ENCODE data around the gene RPS19BP1. TPM values are rescaled to one million over a fixed set of nuclear protein-coding genes. Genes with fewer than 3 reads are reported as not detected.

RPS19BP1 gene
- total and polyA plus RNA-seq, 3 donors from 2014 or later: 97.7 to 158 (median 156) TPM

- no peak for TF ChIP-seq CTCF (IDR thresholded peaks at IDR 0.05)
- no peak for TF ChIP-seq POLR2A (IDR thresholded peaks at IDR 0.05)
- DNase-seq: no peak
- WGBS, 2 donors: 65 to 74% methylated on average over 6 of the region's 6 CpGs
- intact Hi-C loops (cut with DNase I; ENCODE audit: low total_unique reads): no loop called here
- H3K4me1 ChIP-seq: peaks cover 3% of the 10 kb centered on the region
- H3K4me3 ChIP-seq: no peak overlapping the region
- no peak overlapping the region for H3K27ac ChIP-seq
- no peaks in the 10 kb centered on the region for H3K36me3 ChIP-seq (ENCODE audit: low read depth, missing control alignments)
- H3K9me3 ChIP-seq: no peaks in the 10 kb centered on the region
- no peaks in the 10 kb centered on the region for H3K27me3 ChIP-seq
These were observed 27.6 kb upstream of the RPS19BP1 start for GRCh38 chr22:39560127-39560526.

GRCh38 chr22:39559456-39560105, 27.0 kb upstream of the RPS19BP1 start:
- TF ChIP-seq POLR2A (IDR thresholded peaks at IDR 0.05) (no peak), CTCF (IDR thresholded peaks at IDR 0.05) (peak in 2 of 3 experiments; percentile 11 to 35)
- 73 to 84% methylated on average over 11 of the region's 11 CpGs for WGBS, 2 donors
- peaks cover 3% of the 10 kb centered on the region for H3K4me1 ChIP-seq
- no peak overlapping the region for H3K4me3 ChIP-seq
- DNase-seq: peak; percentile 24
- H3K9me3 ChIP-seq: no peaks in the 10 kb centered on the region
- H3K27me3 ChIP-seq: no peaks in the 10 kb centered on the region
- no peaks in the 10 kb centered on the region for H3K36me3 ChIP-seq (ENCODE audit: low read depth, missing control alignments)
- intact Hi-C loops (cut with DNase I; ENCODE audit: low total_unique reads): no loop called here
- no peak overlapping the region for H3K27ac ChIP-seq

DNA sequence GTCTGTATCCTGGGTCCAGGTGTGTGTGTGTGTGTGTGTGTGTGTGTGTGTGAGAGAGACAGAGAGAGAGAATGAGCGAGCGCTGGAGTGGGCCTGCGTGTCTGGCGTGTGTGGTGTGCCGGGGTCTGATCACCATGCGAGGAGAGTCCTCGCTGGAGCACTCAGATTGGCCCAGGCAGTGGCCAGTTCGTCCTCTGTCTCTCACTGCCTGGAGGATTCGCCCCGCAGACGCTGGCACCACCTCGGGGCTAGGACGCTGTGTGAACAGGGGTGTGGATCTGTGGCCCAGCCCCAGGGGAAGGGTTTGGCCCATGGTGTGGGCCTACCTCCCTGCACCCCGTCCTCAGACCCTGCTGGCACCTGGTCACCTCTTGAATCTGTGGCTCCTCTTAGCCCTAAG, 26.4 kb upstream of the RPS19BP1 start:
- peaks cover 3% of the 10 kb centered on the region for H3K4me1 ChIP-seq
- no peaks in the 10 kb centered on the region for H3K27me3 ChIP-seq
- intact Hi-C loops (cut with DNase I; ENCODE audit: low total_unique reads): no loop called here
- no peaks in the 10 kb centered on the region for H3K36me3 ChIP-seq (ENCODE audit: low read depth, missing control alignments)
- no peak overlapping the region for H3K4me3 ChIP-seq
- DNase-seq: no peak
- WGBS, 2 donors: 85% methylated on average over 12 to 14 of the region's 14 CpGs
- no peaks in the 10 kb centered on the region for H3K9me3 ChIP-seq
- H3K27ac ChIP-seq: no peak overlapping the region
- no peak for TF ChIP-seq CTCF (IDR thresholded peaks at IDR 0.05)
- TF ChIP-seq POLR2A (IDR thresholded peaks at IDR 0.05): no peak

DNA sequence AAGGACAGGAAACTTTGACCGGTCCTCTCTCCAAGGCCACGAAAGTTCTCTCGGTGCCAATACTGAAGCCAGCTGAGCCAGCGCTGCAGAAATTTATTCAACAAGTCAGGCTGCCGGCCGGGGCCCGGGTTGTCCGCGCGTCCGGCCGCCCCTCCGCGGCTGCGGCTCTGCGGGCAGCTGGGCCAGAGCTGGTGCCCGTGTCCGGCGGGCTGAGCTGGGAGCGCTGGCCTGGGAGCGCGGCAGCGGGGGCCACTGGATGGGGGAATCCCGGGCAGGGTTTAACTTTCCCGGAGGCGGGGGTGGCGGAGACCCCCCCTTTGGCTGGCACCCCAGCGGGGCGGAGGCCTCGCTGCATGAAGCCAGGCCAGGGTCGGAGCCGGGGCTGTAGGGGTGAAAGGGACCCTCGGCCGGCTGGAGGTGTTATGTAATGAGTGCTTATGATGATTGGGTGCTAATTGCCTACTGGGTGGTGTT, 25.7 kb upstream of the RPS19BP1 start:
- WGBS, 2 donors: 0 to 6% methylated on average over 3 to 34 of the region's 34 CpGs
- intact Hi-C loops (cut with DNase I; ENCODE audit: low total_unique reads): no loop called here
- Histone ChIP-seq H3K4me1 (peaks cover 3% of the 10 kb centered on the region), H3K4me3 (no peak overlapping the region), H3K9me3 (no peaks in the 10 kb centered on the region), H3K27me3 (no peaks in the 10 kb centered on the region), H3K27ac (no peak overlapping the region), H3K36me3 (ENCODE audit: low read depth, missing control alignments) (no peaks in the 10 kb centered on the region)
- no peak for TF ChIP-seq POLR2A (IDR thresholded peaks at IDR 0.05)
- no peak for TF ChIP-seq CTCF (IDR thresholded peaks at IDR 0.05)
- DNase-seq: peak; percentile 19
